ENCODE measurements around the gene NOP10. TPM values are rescaled to one million over a fixed set of nuclear protein-coding genes. Genes with fewer than 3 reads are reported as not detected.
A peak's percentile ranks its signal among the peaks of the same experiment; 100 is the strongest.

Gene NOP10
- total and polyA plus RNA-seq, 2 of the 8 experiments (the other 6 are each of a cell fraction or from before 2014, with no cell fraction given): 285 to 981 TPM

GRCh38 chr15:34353627-34354026 is 10.7 kb upstream of the NOP10 start:
- no peaks in the 10 kb centered on the region for H3K79me1 ChIP-seq (ENCODE audit: low read depth, low read length)
- no peaks in the 10 kb centered on the region for H3K9me3 ChIP-seq (ENCODE audit: insufficient read depth in 2 of 2, low read depth in 1 of 2, low read length in 1 of 2)
- H4K91ac ChIP-seq (replicated peaks; ENCODE audit: insufficient read length, low read length): no peak overlapping the region
- no peak overlapping the region for H2BK120ac ChIP-seq (replicated peaks; ENCODE audit: low read depth, low read length)
- TF ChIP-seq SIN3A (conservative IDR thresholded peaks at IDR 0.05 in 1 of 2, IDR thresholded peaks at IDR 0.05 in 1 of 2; ENCODE audit: low read depth in 1 of 2, low read length in 2 of 2): peak in 1 of 2 experiments; percentile 61; a peak in 1 of 4 replicates
- no peak for TF ChIP-seq NRF1 (IDR thresholded peaks at IDR 0.05; ENCODE audit: low read depth, low read length)
- TF ChIP-seq RAD21 (IDR thresholded peaks at IDR 0.05 in 1 of 2, conservative IDR thresholded peaks at IDR 0.05 in 1 of 2; ENCODE audit: low read depth in 2 of 2, low read length in 2 of 2): 0 out of 4 replicates have a peak, but pooled peaks of 1 of the 2 experiments have one; percentile 5
- H3K23me2 ChIP-seq (ENCODE audit: low read depth, low read length): no peaks in the 10 kb centered on the region
- no peak overlapping the region for H3K9ac ChIP-seq (replicated peaks in 1 of 4; ENCODE audit: extremely low read depth in 1 of 4, low read depth in 3 of 4, low read length in 3 of 4)
- no peak overlapping the region for H3K4me3 ChIP-seq (ENCODE audit: extremely low read depth in 1 of 4, insufficient read depth in 2 of 4, low read depth in 3 of 4, low read length in 4 of 4)
- WGBS, 2 experiments (ENCODE audit: extremely low coverage in 1 of 2, insufficient coverage in 1 of 2, insufficient read length in 1 of 2, insufficient replicate concordance in 2 of 2, low coverage in 1 of 2, low lambda C conversion rate in 2 of 2, missing lambda C conversion rate in 1 of 2): 72% methylated on average over 2 of the region's 2 CpGs; no CpG with 5 or more reads in 1 of the 2 experiments
- no peak overlapping the region for H2AFZ ChIP-seq (ENCODE audit: low read length)
- no peaks in the 10 kb centered on the region for H3K27me3 ChIP-seq (replicated peaks in 1 of 4; ENCODE audit: control insufficient read depth in 3 of 4, extremely low read depth in 1 of 4, insufficient read depth in 3 of 4, low read length in 3 of 4)
- H3K79me2 ChIP-seq (ENCODE audit: control insufficient read depth in 1 of 2, insufficient read depth in 2 of 2, low read length in 2 of 2): no peaks in the 10 kb centered on the region
- 0 out of 4 replicates have a peak overlapping the region, but pooled peaks of 1 of the 2 experiments have one; percentile 3 for H3K4me2 ChIP-seq (ENCODE audit: insufficient read depth in 1 of 2, low read depth in 2 of 2, low read length in 2 of 2)
- H3K18ac ChIP-seq (ENCODE audit: extremely low read depth, low read length): no peak overlapping the region
- H2BK12ac ChIP-seq (ENCODE audit: low read depth, low read length): no peak overlapping the region
- H4K5ac ChIP-seq (ENCODE audit: insufficient read length, low read depth, low read length): no peak overlapping the region
- no peak overlapping the region for H2BK20ac ChIP-seq (ENCODE audit: low read length)
- H2BK15ac ChIP-seq (ENCODE audit: low read length): no peak overlapping the region
- peak; percentile 39 for FAIRE-seq
- no peak overlapping the region for H2BK5ac ChIP-seq (ENCODE audit: low read depth, low read length)
- ChIA-PET POLR2A (ENCODE audit: partially characterized antibody) (interaction anchor here (1.2 to 3.5 kb wide), 3 partner anchors 10 to 23 kb away, joined by 3 to 23 read pairs (median 8); partner anchors contain the start of genes LPCAT4, NOP10 and NUTM1), CTCF (ENCODE audit: partially characterized antibody) (interaction anchor here (2.0 to 2.3 kb wide), 3 partner anchors 8 to 244 kb away, joined by 6 to 7 read pairs (median 6); partner anchors contain the start of genes NOP10 and NUTM1)
- H3K4ac ChIP-seq (replicated peaks; ENCODE audit: insufficient read length, low read depth, low read length): no peak overlapping the region
- peaks cover 2 to 8% (median 5%) of the 10 kb centered on the region in 4 experiments; a peak in 5 of 7 replicates for H3K4me1 ChIP-seq (replicated peaks in 1 of 4; ENCODE audit: control insufficient read depth in 3 of 4, insufficient read depth in 4 of 4, low read length in 3 of 4)
- H2AK5ac ChIP-seq (ENCODE audit: low read depth, low read length): no peak overlapping the region
- H3K14ac ChIP-seq (ENCODE audit: insufficient read length): no peak overlapping the region
- peaks cover 0 to 21% (median 12%) of the 10 kb centered on the region in 4 experiments; a peak in 6 of 8 replicates for H3K36me3 ChIP-seq (ENCODE audit: control insufficient read depth in 2 of 4, insufficient read depth in 4 of 4, low read length in 3 of 4)
- no peak overlapping the region for H3K27ac ChIP-seq (ENCODE audit: low read depth, low read length)
- peaks cover 0 to 4% of the 10 kb centered on the region in 2 experiments for H4K20me1 ChIP-seq (replicated peaks in 1 of 2; ENCODE audit: control insufficient read depth in 1 of 2, insufficient read depth in 2 of 2, low read length in 2 of 2)
- DNase-seq (ENCODE audit: low read depth in 1 of 2, low spot score in 2 of 2): no peak
- no peak overlapping the region for H3K56ac ChIP-seq (replicated peaks; ENCODE audit: insufficient read length, low read depth, low read length)
- no peak overlapping the region for H4K8ac ChIP-seq (ENCODE audit: extremely low read depth, insufficient read depth, low read length)
- H3K23ac ChIP-seq (ENCODE audit: insufficient read length): no peak overlapping the region

Data from H1 (cell line).